ENCODE results near the gene HP1BP3. TPM values are rescaled to one million over a fixed set of nuclear protein-coding genes. Genes with fewer than 3 reads are reported as not detected.

The HP1BP3 gene
- total RNA-seq, 1 experiment from 2014 or later: 227 TPM

DNA sequence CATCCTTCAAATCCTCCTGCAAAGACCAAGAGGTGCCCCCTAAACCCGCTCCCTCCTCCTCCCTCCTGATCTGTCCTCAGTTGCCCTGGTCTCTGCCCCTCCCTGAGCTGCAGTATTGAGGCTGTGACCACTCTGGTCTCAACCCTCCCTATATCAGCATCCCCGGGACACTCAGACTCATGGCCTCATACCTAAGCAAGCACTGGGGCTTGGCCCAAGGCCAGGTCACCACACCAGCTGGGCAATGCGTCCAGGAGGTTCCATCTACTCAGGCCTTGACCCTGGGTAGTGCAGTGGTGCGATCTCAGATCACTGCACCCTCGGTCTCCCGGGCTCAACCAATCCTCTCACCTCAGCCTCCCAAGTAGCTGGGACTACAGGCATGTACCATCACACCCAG is 79.0 kb downstream of the HP1BP3 start:
- no peak overlapping the region for H3K4me3 ChIP-seq
- H3K9me3 ChIP-seq: no peaks in the 10 kb centered on the region
- DNase-seq: no peak
- H3K36me3 ChIP-seq: no peaks in the 10 kb centered on the region
- H3K27me3 ChIP-seq: no peaks in the 10 kb centered on the region

DNA sequence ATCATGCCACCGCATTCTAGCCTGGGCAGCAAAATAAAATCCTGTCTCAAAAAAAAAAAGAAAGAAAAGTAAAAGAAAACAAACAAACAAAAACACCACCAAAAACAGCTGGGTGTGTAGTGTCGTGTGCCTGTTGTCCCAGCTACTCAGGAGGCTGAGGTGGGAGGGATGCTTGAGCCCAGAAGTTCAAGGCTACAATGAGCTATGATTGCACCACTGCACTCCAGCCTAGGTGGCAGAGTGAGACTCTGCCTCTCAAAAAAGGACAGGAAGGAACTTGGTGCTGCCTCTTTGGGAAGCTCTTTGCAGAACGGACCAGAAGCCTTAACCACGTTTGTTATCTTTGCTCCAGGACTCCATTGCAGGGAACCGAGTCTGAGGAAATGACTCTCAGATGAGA is 80.3 kb downstream of the HP1BP3 start:
- H3K27me3 ChIP-seq: no peaks in the 10 kb centered on the region
- no peaks in the 10 kb centered on the region for H3K9me3 ChIP-seq
- H3K4me3 ChIP-seq: no peak overlapping the region
- H3K36me3 ChIP-seq: no peaks in the 10 kb centered on the region
- DNase-seq: no peak

DNA sequence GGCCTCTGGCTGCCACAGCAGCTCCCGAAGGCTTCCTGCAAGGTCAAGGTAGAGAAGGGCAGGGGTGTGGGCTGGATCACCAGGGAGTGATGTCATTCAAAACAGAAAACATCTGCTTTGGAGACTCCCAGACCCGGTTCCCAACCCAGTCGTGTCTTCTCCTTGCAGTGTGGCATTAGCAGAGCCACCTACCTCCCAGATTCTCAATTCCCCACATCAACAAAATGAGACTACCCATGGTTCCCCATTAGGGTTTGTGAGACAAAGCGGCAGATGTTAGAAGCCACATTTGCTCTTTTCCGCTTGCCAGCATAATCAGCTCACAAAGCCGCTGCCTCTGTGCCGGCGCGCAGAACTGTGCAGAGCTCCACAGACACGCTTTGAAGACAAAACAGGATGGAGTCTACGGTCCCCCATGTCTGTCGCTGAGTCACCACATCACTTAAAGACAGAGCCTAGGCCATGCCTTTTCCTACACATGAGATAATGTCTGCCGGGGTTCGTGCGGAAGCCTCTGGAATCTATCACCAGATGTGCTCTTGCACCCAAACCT is 81.8 kb downstream of the HP1BP3 start:
- H3K27me3 ChIP-seq: no peaks in the 10 kb centered on the region
- no peak for DNase-seq
- no peaks in the 10 kb centered on the region for H3K36me3 ChIP-seq
- no peak overlapping the region for H3K4me3 ChIP-seq
- H3K9me3 ChIP-seq: no peaks in the 10 kb centered on the region

DNA sequence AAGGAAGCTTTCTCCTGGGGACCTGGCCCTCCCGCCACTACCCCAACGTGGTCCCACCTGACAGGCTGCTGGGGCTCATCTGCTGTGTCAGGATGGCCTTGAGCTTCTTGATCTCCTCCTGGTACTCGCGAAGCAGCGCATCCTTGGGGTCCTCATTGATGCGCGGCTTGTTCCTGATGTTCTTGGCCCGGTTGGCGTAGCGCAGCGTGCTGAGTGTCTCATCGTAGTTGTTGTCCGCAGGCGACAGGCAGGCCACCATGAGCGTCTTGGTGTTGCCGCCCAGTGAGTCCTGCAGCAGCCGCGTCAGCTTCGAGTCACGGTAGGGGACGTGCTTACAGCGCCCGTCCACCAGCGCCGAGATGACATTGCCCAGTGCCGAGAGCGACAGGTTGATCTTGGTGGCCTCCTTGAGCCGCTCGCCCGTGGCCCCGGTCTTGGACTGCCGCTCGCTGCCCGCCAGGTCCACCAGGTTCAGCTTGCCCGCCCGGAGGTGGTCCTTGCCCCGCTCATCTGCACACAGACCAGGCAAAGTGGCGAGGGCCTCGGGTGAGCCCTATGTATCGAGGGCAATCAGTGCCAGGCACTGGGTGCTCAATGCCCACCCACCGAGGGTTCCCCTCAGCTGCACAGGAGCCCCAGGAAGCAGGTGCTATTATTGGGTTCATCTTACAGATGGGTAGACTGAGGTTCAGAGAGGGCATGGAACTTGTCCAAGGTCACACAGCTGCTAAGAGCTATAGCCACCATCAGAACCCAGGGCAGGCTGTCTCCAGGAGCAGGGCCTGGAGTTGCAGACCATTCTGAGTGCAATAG is 82.5 kb downstream of the HP1BP3 start:
- Histone ChIP-seq H3K36me3 (no peaks in the 10 kb centered on the region), H3K9me3 (no peaks in the 10 kb centered on the region), H3K4me3 (no peak overlapping the region), H3K27me3 (no peaks in the 10 kb centered on the region)
- DNase-seq: no peak

DNA sequence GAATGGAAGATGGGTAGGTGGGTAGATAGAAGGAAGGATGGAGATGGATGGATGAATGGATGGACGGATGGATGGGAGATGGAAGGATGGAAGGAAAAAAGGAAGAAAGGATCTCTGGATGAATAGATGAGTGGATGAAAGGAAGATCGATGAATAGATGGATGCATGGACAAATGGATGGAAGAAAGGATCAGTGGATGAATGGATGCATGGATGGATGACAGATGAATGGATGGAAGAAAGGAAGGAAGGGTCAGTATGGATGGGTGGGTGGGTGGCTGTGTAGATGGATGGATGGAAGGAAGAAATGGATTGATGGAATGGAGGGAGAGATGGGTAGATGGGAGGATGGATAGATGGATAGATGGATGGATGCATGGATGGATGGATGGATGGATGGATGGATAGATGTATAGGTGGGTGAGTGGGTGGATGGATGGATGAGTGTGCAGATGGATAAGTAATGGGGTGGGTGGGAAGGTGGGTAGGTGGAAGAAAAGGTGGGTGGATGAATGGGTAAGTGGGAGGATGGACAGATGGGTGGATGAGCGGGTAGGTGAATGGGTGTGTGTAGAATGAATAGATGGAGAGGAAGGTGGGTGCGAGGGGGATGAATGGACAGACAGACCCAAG is 83.9 kb downstream of the HP1BP3 start:
- H3K27me3 ChIP-seq: no peaks in the 10 kb centered on the region
- H3K36me3 ChIP-seq: no peaks in the 10 kb centered on the region
- no peak overlapping the region for H3K4me3 ChIP-seq
- H3K9me3 ChIP-seq: no peaks in the 10 kb centered on the region
- DNase-seq: no peak

DNA sequence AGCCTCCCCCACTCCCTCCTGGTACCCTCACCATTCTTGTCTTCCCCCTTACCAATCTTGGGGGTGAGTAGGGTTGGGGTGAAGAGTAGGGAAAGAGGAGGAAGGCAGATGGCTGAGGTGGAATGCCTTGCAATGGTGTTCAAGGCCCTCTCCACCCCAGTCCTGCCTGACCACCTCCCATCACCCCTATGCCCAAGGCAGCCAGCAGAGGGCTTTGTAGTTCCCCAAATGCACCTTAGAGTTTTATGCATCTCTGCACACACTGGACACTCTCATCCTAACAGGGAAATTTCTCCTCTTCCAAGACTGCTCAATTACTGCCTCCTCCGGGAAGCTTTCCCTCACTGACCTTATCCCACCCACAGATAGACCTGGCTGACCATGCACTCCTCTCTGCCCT is 84.7 kb downstream of the HP1BP3 start:
- no peaks in the 10 kb centered on the region for H3K27me3 ChIP-seq
- no peak for DNase-seq
- H3K36me3 ChIP-seq: no peaks in the 10 kb centered on the region
- H3K9me3 ChIP-seq: no peaks in the 10 kb centered on the region
- no peak overlapping the region for H3K4me3 ChIP-seq

DNA sequence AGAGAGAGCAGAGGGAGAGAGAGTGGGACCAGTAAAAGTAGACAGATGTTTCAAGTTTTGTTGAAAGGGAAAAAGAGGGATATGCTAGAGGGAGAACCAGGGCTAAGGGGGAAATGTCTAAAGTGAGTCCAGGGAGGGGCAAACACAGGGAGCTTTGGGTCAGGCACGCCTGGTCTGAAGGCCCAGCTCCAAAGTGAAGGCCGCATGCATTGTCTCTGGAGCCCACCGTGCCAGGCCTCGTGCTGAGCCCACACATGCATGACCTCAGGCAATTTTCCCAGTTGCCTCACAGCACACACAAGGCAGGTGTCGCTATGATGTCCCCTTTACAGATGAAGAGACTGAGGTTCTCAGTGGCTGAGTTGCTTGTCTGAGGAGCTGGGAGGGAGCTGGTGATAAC is 85.3 kb downstream of the HP1BP3 start:
- no peaks in the 10 kb centered on the region for H3K9me3 ChIP-seq
- no peak overlapping the region for H3K4me3 ChIP-seq
- no peaks in the 10 kb centered on the region for H3K27me3 ChIP-seq
- DNase-seq: no peak
- no peaks in the 10 kb centered on the region for H3K36me3 ChIP-seq

DNA sequence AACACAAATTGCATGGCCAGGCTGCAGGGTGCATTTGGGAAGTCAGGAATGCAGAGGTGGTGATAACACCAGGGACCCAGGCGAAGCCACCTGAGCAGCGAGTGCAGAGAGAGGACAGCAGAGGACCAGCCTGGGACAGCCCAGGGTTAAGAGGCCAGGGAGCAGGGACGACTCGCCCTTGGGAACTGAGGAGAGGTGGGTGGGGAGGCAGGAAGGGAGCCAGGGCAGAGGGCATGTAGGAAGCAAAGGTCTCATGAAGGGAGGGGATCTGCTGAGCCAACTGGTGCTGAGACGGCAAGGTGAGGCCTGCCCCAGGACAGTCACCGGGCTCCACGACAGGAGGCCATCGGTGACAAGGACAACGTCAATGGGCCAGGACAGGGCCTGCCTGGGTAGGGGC is 85.7 kb downstream of the HP1BP3 start:
- H3K4me3 ChIP-seq: no peak overlapping the region
- DNase-seq: no peak
- H3K27me3 ChIP-seq: no peaks in the 10 kb centered on the region
- no peaks in the 10 kb centered on the region for H3K36me3 ChIP-seq
- no peaks in the 10 kb centered on the region for H3K9me3 ChIP-seq

DNA sequence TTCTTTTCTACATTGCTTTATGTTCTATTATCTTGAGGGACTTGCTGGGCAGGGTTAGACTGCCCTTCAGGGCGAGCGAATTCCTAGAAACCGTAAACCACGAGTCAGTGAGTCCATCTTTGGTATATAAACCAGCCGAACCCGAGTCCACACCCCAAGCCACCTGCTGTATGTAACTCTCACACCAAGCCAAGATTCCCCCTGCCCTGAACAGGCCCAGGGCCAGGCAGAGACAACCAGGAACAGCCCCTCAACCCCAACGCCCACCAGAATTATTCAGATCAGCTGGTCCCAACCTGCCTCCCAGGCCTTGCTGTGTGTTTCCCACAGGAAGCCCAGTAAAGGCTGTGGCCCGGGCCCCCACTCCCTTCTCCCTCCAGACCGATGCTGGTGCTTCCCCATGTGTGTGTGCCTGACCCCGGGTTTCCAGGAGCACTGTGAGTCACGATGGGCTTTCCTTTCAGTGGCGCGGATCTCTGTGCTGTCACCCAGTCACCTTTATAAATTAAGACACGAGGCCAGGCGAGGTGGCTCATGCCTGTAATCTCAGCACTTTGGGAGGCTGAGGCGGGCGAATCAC is 86.4 kb downstream of the HP1BP3 start:
- H3K4me3 ChIP-seq: no peak overlapping the region
- no peaks in the 10 kb centered on the region for H3K36me3 ChIP-seq
- no peaks in the 10 kb centered on the region for H3K27me3 ChIP-seq
- no peak for DNase-seq
- H3K9me3 ChIP-seq: no peaks in the 10 kb centered on the region

DNA sequence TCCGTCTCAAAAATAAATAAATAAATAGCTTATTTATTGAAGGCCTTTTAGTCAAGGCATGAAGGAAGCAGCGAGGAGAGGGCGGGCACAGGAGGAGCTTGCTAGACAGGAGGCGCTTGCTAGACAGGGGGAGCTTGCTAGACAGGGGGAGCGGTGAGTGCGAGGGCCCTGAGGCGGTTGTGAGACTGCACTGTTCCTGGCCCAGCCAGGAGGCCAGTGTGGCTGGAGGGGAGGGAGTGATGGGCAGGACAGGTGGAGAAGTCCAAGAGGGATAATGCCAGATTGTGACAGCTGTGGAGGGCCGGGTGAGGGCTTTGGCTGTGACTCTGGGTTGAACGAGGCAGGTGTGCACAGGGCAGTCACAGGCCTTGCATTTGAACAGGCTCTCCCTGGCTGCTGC is 87.5 kb downstream of the HP1BP3 start:
- Histone ChIP-seq H3K27me3 (no peaks in the 10 kb centered on the region), H3K36me3 (no peaks in the 10 kb centered on the region), H3K9me3 (no peaks in the 10 kb centered on the region), H3K4me3 (no peak overlapping the region)
- DNase-seq: no peak

DNA sequence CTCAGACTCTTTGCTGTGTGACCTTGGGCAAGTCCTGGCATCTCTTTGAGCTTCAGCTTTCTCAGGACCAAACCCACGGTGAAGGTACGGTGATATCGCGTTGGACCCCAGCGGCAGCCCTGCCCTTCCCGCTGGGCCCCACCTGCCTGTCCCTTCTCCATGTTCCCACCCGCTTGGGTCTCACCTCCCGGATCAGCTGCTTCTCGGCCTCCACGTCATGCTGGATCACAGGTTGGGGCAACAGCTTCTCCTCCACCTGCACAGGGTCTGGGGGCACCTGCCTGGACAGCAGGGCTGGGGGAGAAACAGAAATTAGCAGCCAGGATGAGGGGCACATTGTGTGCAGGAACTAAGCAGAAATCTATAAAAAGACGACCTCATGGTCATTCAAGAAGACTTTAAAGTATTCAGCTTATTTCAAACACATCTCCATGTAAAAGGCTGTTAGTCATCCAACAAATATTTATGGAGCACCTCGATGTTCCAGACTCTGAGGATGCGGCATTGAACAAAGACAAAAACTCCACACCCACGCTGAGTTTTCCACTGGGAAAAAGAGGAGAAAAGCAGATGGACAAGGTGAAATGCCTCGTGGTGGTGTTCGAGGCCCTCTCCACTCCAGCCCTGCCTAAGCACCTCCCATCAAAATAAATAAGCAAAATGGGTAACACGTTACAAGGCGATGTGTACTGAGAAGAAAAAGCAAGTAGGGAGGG is 88.8 kb downstream of the HP1BP3 start:
- Histone ChIP-seq H3K4me3 (no peak overlapping the region), H3K9me3 (no peaks in the 10 kb centered on the region), H3K27me3 (no peaks in the 10 kb centered on the region), H3K36me3 (no peaks in the 10 kb centered on the region)
- DNase-seq: no peak

DNA sequence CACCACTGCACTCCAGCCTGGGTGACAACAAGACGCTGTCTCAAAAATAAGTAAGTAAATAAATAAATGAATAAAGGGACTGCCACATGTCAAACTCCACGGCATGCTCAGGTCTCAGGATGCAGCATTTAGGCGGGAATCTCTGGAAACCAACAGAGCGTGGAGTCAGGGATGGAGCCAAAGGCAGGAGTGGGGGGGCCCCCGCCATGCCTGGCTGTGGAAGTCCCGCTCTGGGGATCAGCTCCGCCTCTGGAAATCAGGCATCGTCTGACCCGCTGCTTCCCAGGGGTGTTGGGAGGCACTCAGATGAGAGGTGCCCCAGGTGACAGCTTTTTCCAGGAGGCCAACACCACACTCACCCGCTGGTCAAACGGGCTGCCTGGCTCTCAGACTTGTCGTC is 89.5 kb downstream of the HP1BP3 start:
- Histone ChIP-seq H3K36me3 (no peaks in the 10 kb centered on the region), H3K27me3 (no peaks in the 10 kb centered on the region), H3K4me3 (no peak overlapping the region), H3K9me3 (no peaks in the 10 kb centered on the region)
- DNase-seq: no peak

DNA sequence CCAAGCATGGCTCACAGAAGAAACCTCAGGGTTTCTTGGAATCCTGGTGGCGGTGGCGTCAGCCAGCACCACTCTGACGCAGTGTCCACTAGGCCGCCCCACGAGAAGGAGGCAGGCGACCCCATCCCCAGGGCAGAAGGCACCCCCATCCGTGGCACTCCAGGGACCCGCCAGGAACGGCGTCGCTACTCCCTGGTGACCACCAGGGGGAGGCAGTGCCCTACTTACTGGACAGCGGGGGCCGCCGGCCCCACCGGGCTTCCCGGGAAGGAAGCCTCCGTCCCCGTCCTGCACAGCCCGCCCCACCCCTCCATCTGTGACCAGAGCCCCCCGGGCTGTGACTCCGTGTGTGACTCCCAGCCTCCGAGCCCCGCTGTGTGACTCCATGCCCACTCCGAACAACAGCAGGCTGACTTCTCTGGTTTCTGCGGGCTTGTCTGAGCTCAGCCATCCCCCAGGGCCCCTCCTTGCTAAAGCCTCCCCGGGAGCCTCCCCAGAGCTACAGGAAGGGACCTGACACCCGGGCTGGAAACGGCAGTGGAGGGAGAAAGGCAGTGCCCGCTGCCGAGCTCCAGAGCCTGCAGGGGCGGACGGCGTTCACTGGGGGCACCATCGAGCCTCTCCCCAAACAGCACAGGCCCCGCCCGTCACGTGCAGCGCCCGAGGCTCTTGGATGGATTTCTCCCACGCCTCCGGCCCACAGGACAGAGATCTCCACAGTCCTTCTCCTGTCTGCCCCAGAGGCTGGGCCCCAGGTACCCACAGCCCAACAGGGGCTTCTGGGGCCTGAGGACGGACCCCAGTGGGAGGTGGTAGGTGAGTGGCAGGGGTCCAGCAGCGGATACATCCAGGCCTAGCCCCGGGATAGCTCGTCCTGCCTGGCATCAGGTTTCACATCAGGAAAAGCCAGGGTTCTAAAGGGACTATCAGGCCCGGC is 90.4 kb downstream of the HP1BP3 start:
- H3K36me3 ChIP-seq: no peaks in the 10 kb centered on the region
- H3K9me3 ChIP-seq: no peaks in the 10 kb centered on the region
- no peaks in the 10 kb centered on the region for H3K27me3 ChIP-seq
- H3K4me3 ChIP-seq: peak overlapping the region; percentile 50
- peak; percentile 92 for DNase-seq

DNA sequence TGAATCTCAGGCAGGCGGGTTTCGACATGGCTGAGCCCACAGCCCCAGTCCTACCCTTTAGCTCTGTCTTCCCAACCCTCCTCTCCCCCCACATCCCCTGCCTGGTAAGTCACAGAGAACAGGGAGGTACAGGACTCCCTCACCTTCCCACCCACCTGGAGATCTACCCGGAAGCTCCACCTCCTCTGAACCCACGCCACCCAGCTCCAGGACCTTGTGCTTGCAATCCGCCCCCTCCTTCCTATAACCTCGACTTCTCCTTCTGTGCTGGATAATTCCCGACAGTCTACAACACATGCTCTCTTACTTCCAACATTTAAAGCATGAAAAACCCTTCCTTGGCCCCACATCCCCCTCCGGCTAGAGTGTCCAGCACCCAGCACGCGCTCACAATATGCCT is 91.6 kb downstream of the HP1BP3 start:
- Histone ChIP-seq H3K4me3 (no peak overlapping the region), H3K36me3 (no peaks in the 10 kb centered on the region), H3K27me3 (no peaks in the 10 kb centered on the region), H3K9me3 (no peaks in the 10 kb centered on the region)
- no peak for DNase-seq

DNA sequence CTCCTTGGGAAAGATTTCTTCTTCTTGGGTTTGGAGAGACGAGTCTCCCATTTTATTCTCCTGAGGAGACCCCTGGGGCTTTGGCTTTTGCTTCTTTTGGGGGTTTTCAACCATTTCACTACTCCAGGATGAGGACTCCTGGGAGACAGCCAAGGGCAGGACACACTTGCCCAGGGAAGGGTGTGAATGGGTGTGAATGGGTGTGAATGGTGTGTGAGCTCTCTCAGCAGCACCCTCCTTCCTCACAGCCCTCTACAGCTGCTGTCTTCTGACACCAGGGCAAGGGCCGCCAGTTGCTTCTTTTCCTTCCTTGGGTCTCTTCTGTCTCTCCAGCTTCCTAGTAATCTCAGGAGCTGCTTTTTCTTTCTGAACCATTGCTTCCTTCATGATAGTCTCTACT is 93.5 kb downstream of the HP1BP3 start:
- H3K27me3 ChIP-seq: no peaks in the 10 kb centered on the region
- H3K9me3 ChIP-seq: no peaks in the 10 kb centered on the region
- DNase-seq: no peak
- H3K36me3 ChIP-seq: no peaks in the 10 kb centered on the region
- H3K4me3 ChIP-seq: no peak overlapping the region
